Right lobe of liver (tissue), 4 donors: ENCODE measurements around the gene SAG.

Experiments used
- CTCF ChIP-seq, 4 donors: fragments of 200-600 bp in 3 of 4; fragments of 450-650 bp in 1 of 4; IDR thresholded peaks; one replicate each; pipeline versions ENCODE4 v1.5.1 to v1.8.0; 2016 to 2022; ENCODE audit warnings: antibody characterized with exemption in 4 of 4, mild to moderate bottlenecking in 2 of 4
- POLR2A ChIP-seq: fragments of 450-650 bp; IDR thresholded peaks from one replicate; pipeline ENCODE4 v1.6.1; 2017; ENCODE audit warnings: antibody characterized with exemption, mild to moderate bottlenecking
- donor health status: DM: no; HTN: no; CAD: no.
- donor health status: DM: no; HTN: no; CAD: no.
- donor health status: DM: no; HTN: yes; CAD: no.

GRCh38 chr2:233301248-233301647, 6.4 kb upstream of the SAG start:
- TF ChIP-seq CTCF (IDR thresholded peaks at IDR 0.05) = no peak
- no peak for TF ChIP-seq POLR2A
